ENCODE measurements around the gene GCSAML.
A peak's percentile ranks its signal among the peaks of the same experiment; 100 is the strongest.

DNA sequence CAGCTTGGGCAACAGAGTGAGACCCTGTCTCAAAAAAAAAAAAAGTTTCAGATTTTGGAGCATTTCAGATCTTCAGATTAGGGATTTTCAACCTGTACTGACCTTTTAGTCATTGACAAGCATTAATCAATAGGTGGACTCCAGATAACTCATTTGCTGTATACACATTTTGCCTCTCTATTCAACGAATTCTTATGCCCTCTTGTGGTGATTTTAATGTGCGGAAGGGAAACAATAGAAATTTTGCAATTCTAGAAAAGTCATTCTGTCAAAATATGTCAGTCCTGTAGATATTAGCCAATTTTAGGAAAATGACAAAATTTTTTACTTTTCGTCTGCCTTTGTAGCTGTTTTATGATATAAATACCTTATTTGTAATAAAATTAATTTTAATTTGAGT, 27.6 kb downstream of the GCSAML start:
- TF ChIP-seq CTCF (IDR thresholded peaks at IDR 0.05; ENCODE audit: insufficient read depth, low read length, poor library complexity, severe bottlenecking) (peak; percentile 46), EZH2phosphoT487 (conservative IDR thresholded peaks at IDR 0.05; ENCODE audit: low read length) (no peak)

All from SU-DHL-6 (cell line).